ENCODE measurements around the gene ITIH6. TPM values are rescaled to one million over a fixed set of nuclear protein-coding genes. Genes with fewer than 3 reads are reported as not detected.

The ITIH6 gene
- total RNA-seq, 1 donor: not detected

DNA sequence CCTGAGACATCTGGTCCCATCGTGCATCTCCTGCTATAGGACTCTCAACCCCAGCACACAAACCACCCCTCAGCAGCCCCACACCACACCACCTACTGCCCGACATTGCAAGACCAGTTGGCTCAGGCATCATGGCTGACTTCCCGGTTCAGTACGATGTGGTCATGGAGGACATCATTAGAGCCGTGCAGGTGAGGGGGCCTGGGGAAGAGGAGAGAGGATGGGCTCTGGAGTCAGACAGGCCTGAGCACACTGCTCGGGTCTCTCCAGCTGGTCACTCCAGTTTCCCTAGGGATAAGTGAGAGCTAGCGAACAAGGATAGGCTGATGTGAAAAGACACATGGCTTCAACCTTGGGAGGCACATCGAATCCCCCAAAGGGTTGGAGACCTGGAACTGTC is 26.7 kb upstream of the ITIH6 start:
- DNase-seq (ENCODE audit: low read depth): no peak
- no peak overlapping the region for H3K4me3 ChIP-seq (ENCODE audit: low read depth, low read length)
- TF ChIP-seq, protein P1, sequence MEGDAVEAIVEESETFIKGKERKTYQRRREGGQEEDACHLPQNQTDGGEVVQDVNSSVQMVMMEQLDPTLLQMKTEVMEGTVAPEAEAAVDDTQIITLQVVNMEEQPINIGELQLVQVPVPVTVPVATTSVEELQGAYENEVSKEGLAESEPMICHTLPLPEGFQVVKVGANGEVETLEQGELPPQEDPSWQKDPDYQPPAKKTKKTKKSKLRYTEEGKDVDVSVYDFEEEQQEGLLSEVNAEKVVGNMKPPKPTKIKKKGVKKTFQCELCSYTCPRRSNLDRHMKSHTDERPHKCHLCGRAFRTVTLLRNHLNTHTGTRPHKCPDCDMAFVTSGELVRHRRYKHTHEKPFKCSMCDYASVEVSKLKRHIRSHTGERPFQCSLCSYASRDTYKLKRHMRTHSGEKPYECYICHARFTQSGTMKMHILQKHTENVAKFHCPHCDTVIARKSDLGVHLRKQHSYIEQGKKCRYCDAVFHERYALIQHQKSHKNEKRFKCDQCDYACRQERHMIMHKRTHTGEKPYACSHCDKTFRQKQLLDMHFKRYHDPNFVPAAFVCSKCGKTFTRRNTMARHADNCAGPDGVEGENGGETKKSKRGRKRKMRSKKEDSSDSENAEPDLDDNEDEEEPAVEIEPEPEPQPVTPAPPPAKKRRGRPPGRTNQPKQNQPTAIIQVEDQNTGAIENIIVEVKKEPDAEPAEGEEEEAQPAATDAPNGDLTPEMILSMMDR (IDR thresholded peaks at IDR 0.05; ENCODE audit: insufficient read depth, low read depth, low read length): no peak

DNA sequence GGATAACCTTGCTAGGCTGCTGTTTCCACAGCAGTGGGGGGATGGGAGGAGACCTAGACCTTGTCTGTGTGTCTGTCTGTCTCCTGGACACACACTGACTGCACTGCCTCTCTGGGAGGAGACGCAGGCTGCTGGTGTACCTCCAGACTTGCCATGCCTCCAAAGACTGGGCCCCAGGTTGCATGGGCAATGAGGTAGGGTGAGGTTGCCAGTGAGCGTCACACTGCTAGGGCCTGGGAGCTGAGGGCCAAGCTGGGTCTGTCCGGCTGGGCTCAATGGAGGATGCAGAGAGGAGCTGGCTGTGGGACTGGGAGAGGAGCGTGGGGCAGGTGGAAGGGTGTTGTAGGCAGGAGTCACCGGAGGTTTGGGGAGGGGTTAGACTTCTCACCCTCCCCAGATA is 26.1 kb upstream of the ITIH6 start:
- no peak for DNase-seq (ENCODE audit: low read depth)
- TF ChIP-seq, protein P1 (IDR thresholded peaks at IDR 0.05; ENCODE audit: insufficient read depth, low read depth, low read length): no peak
- H3K4me3 ChIP-seq (ENCODE audit: low read depth, low read length): no peak overlapping the region

DNA sequence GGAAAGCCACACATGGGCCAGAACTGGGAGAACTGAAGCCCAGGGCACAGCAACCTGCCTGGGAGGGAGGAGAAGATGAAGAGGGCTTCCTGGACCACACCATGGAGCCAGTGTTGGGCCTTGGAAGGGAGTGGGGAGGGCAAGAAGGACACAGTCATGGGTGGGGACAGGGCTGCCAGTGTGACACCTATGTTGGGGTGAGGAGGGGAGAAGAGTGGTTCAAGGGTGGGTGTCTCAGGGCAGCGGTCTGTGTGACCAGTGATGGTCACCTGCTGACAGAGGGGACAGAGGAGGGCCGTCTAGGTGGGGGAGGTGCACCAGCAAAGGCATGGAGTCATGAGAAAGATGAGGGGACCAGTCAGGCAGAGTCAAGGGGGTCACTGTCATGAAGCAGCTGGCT is 23.3 kb upstream of the ITIH6 start:
- H3K4me3 ChIP-seq (ENCODE audit: low read depth, low read length): no peak overlapping the region
- TF ChIP-seq, protein P1 (IDR thresholded peaks at IDR 0.05; ENCODE audit: insufficient read depth, low read depth, low read length): no peak
- no peak for DNase-seq (ENCODE audit: low read depth)

DNA sequence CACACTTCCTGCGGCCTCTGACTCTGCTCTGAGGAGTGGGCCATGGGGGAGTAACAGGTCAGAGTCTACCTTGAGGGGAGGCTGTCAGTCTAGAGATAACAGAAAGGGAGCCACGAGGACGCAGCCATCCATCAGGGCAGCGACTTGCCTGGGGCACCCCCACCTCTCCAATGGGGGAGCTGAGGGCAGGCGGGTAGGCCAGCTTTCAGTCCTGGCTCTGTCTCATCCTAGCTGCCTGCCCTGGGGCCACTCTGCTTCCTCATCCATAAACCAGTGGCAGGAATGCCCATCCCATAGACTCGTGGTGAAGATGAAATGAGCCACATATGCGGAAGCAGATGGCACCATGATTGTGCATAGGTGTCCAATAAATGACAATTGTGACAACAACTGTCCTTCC is 22.7 kb upstream of the ITIH6 start:
- TF ChIP-seq, protein P1 (IDR thresholded peaks at IDR 0.05; ENCODE audit: insufficient read depth, low read depth, low read length): no peak
- no peak overlapping the region for H3K4me3 ChIP-seq (ENCODE audit: low read depth, low read length)
- DNase-seq (ENCODE audit: low read depth): no peak

DNA sequence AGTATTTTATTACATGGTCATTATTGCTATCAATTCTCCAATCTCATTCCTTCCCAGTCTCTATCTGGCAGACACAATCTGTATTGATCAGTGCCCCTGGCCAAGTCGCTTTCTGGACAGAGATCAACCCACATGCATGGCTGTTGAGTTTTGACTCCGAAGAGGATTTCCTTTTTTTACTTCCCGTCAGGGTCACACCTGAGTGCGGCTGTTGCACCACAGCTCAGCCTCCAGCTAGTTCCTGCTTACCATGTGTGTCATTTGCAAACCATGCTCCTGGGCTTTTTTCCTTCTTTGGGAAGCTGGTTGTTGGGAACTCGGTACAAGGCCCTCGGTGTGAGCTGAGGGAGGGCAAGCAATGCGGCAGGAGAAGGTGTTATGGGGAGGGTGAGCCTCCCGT is 21.1 kb upstream of the ITIH6 start:
- H3K4me3 ChIP-seq (ENCODE audit: low read depth, low read length): no peak overlapping the region
- TF ChIP-seq, protein P1 (IDR thresholded peaks at IDR 0.05; ENCODE audit: insufficient read depth, low read depth, low read length): no peak
- no peak for DNase-seq (ENCODE audit: low read depth)

DNA sequence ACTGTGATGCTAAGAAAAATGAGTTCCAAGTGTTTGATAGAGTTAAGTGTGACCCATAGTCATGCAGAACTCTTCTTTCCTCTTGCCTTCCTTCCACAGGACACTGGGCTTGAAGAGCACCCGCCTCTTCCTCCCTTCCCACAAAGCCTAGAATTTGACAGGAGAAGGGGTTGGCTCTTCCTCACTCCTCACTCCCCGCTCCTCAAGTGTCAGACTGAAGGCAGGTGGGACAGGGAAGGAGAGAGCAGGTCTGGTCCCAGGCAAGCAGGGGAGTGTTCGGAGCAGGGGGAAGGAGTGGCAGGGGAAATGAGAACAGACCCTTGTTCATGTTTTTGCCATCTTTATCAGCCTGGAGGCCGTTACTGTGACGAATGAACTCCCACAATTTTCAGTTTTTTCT is 20.2 kb upstream of the ITIH6 start:
- no peak for DNase-seq (ENCODE audit: low read depth)
- H3K4me3 ChIP-seq (ENCODE audit: low read depth, low read length): no peak overlapping the region
- TF ChIP-seq, protein P1 (IDR thresholded peaks at IDR 0.05; ENCODE audit: insufficient read depth, low read depth, low read length): no peak

DNA sequence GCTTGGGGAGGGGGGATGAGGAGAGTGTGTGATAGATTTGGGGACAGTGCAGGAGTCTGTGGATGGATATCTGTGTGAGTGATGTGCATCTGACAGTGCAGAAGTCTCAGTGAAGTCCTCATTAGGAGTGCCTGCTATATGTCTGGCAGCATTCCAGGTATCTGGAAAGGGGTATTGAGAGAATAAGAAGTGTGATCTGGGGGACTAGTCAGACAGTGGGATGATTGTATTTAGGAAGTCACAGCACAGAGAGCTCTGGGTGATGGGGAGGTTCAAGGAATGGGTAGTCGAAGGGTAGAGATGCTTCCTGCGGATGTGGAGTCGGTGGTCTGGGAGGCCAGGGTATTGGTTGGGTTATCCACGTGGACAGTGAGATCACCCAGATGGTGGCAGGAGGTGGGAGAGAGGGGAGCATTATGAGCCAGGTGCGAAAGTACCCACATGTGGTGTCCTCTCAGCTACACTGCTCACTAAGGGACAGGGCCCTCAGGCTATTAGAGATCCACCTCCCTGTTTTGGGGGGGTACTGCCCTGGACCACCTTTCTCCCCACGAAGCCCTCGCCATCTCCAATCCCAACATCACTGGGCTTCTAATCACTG is 19.3 kb upstream of the ITIH6 start:
- DNase-seq (ENCODE audit: low read depth): no peak
- TF ChIP-seq, protein P1 (IDR thresholded peaks at IDR 0.05; ENCODE audit: insufficient read depth, low read depth, low read length): no peak
- H3K4me3 ChIP-seq (ENCODE audit: low read depth, low read length): no peak overlapping the region
